Measurements from ENCODE around the gene TNRC6A. TPM values are rescaled to one million over a fixed set of nuclear protein-coding genes. Genes with fewer than 3 reads are reported as not detected.

Gene TNRC6A
- total and polyA plus RNA-seq, 2 experiments from 2014 or later = 93.1 to 124 TPM

DNA sequence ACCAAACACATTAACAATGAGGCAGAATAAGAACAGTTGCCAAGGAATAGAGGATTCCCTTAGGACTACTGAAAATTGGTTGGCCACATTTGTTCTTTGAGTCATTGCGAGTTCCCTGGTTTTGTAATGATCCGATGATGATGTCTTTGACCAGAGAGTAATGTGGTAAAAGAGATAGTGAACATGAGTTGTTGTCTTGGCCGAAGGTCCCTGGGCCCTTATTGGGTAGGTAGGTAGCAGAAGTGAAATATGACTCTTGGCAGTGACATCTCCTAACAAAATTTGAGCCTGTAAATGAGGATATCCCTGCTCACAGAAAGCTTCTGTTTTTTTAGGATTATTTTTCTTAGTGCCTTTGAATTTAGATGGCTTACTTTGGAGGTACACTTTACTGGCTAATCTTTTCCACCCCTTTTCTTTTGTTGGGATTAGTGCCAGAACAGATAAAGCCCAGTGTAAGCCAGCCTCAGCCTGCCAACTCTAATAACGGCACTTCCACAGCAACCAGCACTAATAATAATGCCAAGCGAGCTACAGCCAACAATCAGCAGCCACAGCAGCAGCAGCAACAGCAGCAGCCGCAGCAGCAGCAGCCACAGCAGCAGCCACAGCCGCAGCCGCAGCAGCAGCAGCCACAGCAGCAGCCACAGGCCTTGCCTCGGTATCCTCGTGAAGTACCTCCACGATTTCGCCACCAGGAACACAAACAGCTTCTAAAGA, 47.2 kb downstream of the TNRC6A start:
- H3K4me3 ChIP-seq = no peak overlapping the region
- H3K27ac ChIP-seq (ENCODE audit: low read depth) = no peak overlapping the region
- ATAC-seq (no peak), DNase-seq (ENCODE audit: low spot score) (no peak)
- H3K4me2 ChIP-seq = no peak overlapping the region
- Mint-ChIP-seq H3K9me3 (no peaks in the 10 kb centered on the region), H3K27me3 (ENCODE audit: insufficient read depth, low read depth, poor library complexity) (no peaks in the 10 kb centered on the region), H3K4me1 (no peaks in the 10 kb centered on the region), H3K36me3 (ENCODE audit: low read depth) (peaks cover 83% of the 10 kb centered on the region), H3K27ac (no peak overlapping the region), H3K4me3 (no peak overlapping the region)
- H3K27me3 ChIP-seq (ENCODE audit: insufficient read depth) = no peaks in the 10 kb centered on the region
- no peak overlapping the region for H2AFZ ChIP-seq
- no peaks in the 10 kb centered on the region for H3K9me2 ChIP-seq (ENCODE audit: insufficient read depth)
- H3K4me1 ChIP-seq (ENCODE audit: insufficient read depth) = no peaks in the 10 kb centered on the region
- no peak for TF ChIP-seq CTCF (conservative IDR thresholded peaks at IDR 0.05; ENCODE audit: low read depth in 2 of 2)
- peaks cover 55% of the 10 kb centered on the region for H3K36me3 ChIP-seq (ENCODE audit: insufficient read depth)
- H3F3A ChIP-seq (replicated peaks; ENCODE audit: low read depth) = peaks cover 3% of the 10 kb centered on the region; the same call in 1 of the 2 replicates
- H4K20me1 ChIP-seq (replicated peaks; ENCODE audit: insufficient read depth) = peaks cover 69% of the 10 kb centered on the region
- H3K79me2 ChIP-seq (replicated peaks; ENCODE audit: insufficient read depth) = peaks cover 93% of the 10 kb centered on the region

GRCh38 chr16:24778671-24779070, 49.2 kb downstream of the TNRC6A start:
- no peaks in the 10 kb centered on the region for H3K27me3 ChIP-seq (ENCODE audit: insufficient read depth)
- H3K27ac ChIP-seq (ENCODE audit: low read depth) = no peak overlapping the region
- Mint-ChIP-seq H3K27ac (no peak overlapping the region), H3K9me3 (no peaks in the 10 kb centered on the region), H3K27me3 (ENCODE audit: insufficient read depth, low read depth, poor library complexity) (no peaks in the 10 kb centered on the region), H3K4me3 (no peak overlapping the region), H3K36me3 (ENCODE audit: low read depth) (peaks cover 86% of the 10 kb centered on the region), H3K4me1 (no peaks in the 10 kb centered on the region)
- H2AFZ ChIP-seq = no peak overlapping the region
- H3K36me3 ChIP-seq (ENCODE audit: insufficient read depth) = peaks cover 57% of the 10 kb centered on the region
- no peak for DNase-seq (ENCODE audit: low spot score)
- H3F3A ChIP-seq (replicated peaks; ENCODE audit: low read depth) = peaks cover 6% of the 10 kb centered on the region; the same call in 1 of the 2 replicates
- peaks cover 60% of the 10 kb centered on the region for H4K20me1 ChIP-seq (replicated peaks; ENCODE audit: insufficient read depth)
- H3K9me2 ChIP-seq (ENCODE audit: insufficient read depth) = no peaks in the 10 kb centered on the region
- H3K4me3 ChIP-seq = no peak overlapping the region
- ATAC-seq = no peak
- H3K4me2 ChIP-seq = no peak overlapping the region
- peaks cover 92% of the 10 kb centered on the region for H3K79me2 ChIP-seq (replicated peaks; ENCODE audit: insufficient read depth)
- no peaks in the 10 kb centered on the region for H3K4me1 ChIP-seq (ENCODE audit: insufficient read depth)
- TF ChIP-seq NANOG (IDR thresholded peaks at IDR 0.05; ENCODE audit: borderline replicate concordance) = no peak
- TF ChIP-seq ZNF114 (CRISPR knock-in tag; IDR thresholded peaks at IDR 0.05) = no peak
- TF ChIP-seq, protein P1, sequence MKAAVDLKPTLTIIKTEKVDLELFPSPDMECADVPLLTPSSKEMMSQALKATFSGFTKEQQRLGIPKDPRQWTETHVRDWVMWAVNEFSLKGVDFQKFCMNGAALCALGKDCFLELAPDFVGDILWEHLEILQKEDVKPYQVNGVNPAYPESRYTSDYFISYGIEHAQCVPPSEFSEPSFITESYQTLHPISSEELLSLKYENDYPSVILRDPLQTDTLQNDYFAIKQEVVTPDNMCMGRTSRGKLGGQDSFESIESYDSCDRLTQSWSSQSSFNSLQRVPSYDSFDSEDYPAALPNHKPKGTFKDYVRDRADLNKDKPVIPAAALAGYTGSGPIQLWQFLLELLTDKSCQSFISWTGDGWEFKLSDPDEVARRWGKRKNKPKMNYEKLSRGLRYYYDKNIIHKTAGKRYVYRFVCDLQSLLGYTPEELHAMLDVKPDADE (IDR thresholded peaks at IDR 0.05) = no peak
- TF ChIP-seq EZH2phosphoT487 (IDR thresholded peaks at IDR 0.05; ENCODE audit: unreplicated experiment) = no peak
- TF ChIP-seq ZNF462 (CRISPR knock-in tag; IDR thresholded peaks at IDR 0.05) = no peak
- TF ChIP-seq EZH2 (IDR thresholded peaks at IDR 0.05; ENCODE audit: low read depth, unreplicated experiment) = no peak
- no peak for TF ChIP-seq POLR2AphosphoS5 (IDR thresholded peaks at IDR 0.05; ENCODE audit: low read depth)
- no peak for TF ChIP-seq ZNF331 (CRISPR knock-in tag; IDR thresholded peaks at IDR 0.05; ENCODE audit: low read depth)
- TF ChIP-seq CTCF (conservative IDR thresholded peaks at IDR 0.05; ENCODE audit: low read depth in 2 of 2) = no peak
- no peak for TF ChIP-seq CREB1 (CRISPR knock-in tag; IDR thresholded peaks at IDR 0.05; ENCODE audit: low read depth)
